HUES6 (cell line): Measurements from ENCODE around the gene SLC16A5.
A peak's percentile ranks its signal among the peaks of the same experiment; 100 is the strongest.
"Not testable (repeated sequence)": the region's sequence is repeated elsewhere in the genome, so short reads cannot be mapped to it uniquely, and the experiment has no call there.

Experiments used
- H3K27ac ChIP-seq: 2 replicates; pipeline ENCODE4 v1.7.0; 2013; ENCODE audit warnings: low read depth, mild to moderate bottlenecking, low read length, inconsistent platforms
- H3K27me3 ChIP-seq: 2 replicates; pipeline ENCODE4 v1.6.1; 2013; ENCODE audit warnings: low read length; ENCODE audit not compliant: control insufficient read depth, insufficient read depth
- H3K36me3 ChIP-seq: 2 replicates; pipeline ENCODE4 v1.6.1; 2013; ENCODE audit warnings: low read length; ENCODE audit not compliant: control insufficient read depth, insufficient read depth
- H3K4me1 ChIP-seq: 2 replicates; pipeline ENCODE4 v1.6.1; 2013; ENCODE audit warnings: low read length; ENCODE audit not compliant: control insufficient read depth, insufficient read depth
- H3K4me3 ChIP-seq: 2 replicates; pipeline ENCODE4 v1.5.1; 2013; ENCODE audit warnings: low read depth, low read length
- H3K9ac ChIP-seq: one replicate; pipeline ENCODE4 v1.6.1; 2013; ENCODE audit warnings: mild to moderate bottlenecking, low read length
- H3K9me3 ChIP-seq: 2 replicates; pipeline ENCODE4 v1.6.1; 2013; ENCODE audit warnings: low read depth, low read length; ENCODE audit not compliant: control insufficient read depth, insufficient read depth

Gene SLC16A5

GRCh38 chr17:75129576-75129975 is 41.8 kb downstream of the SLC16A5 start:
- Histone ChIP-seq H3K4me3 (no peak overlapping the region), H3K27ac (no peak overlapping the region), H3K27me3 (no peaks in the 10 kb centered on the region), H3K36me3 (peaks cover 18% of the 10 kb centered on the region), H3K9ac (no peak overlapping the region), H3K4me1 (peaks cover 5% of the 10 kb centered on the region), H3K9me3 (no peaks in the 10 kb centered on the region)

GRCh38 chr17:75130059-75130631 is 42.4 kb downstream of the SLC16A5 start:
- Histone ChIP-seq H3K9ac (peak overlapping the region; percentile 94), H3K4me1 (peaks cover 5% of the 10 kb centered on the region)

DNA sequence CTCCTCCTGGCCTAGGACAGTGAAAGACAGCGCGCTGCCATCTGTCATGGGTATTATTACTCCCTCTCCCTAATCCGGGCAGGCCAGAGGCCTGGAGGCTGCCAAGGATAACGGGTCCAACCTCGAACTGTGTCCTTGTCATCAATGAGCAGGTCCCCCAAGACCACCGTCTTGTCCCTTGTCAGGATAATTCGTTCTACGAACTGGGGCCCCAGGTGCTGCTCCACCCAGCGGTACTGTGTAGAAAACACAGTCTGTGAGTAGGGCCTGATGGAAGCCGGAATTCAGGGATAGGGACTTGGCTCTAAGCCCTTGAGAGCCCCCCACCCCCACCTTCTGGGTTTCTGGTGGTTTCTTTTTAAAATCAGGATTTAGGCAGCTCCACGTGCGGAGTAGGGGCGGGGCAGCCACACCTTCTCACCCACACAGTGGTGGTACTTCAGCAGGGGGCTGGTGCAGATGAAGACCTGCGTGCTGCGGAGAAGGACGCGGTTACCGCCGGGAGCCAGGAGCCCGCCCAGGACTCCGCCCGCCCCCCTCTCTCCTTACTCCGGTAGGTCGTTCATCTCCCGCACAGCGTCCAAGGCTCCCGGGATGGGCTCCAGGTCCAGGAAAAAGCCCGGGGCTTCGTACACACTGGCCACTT is 43.0 kb downstream of the SLC16A5 start:
- peak overlapping the region; percentile 98 for H3K27ac ChIP-seq
- H3K36me3 ChIP-seq, result peaks cover 27% of the 10 kb centered on the region
- peak overlapping the region; percentile 94 for H3K9ac ChIP-seq
- H3K4me1 ChIP-seq, result peaks cover 5% of the 10 kb centered on the region
- no peaks in the 10 kb centered on the region for H3K9me3 ChIP-seq
- H3K27me3 ChIP-seq, result no peaks in the 10 kb centered on the region
- peak overlapping the region; percentile 88 for H3K4me3 ChIP-seq

More at GRCh38 chr17:75130059-75130631, 42.4 kb downstream of the SLC16A5 start:
- H3K27me3 ChIP-seq, result no peaks in the 10 kb centered on the region
- H3K36me3 ChIP-seq, result peaks cover 21% of the 10 kb centered on the region
- no peak overlapping the region for H3K27ac ChIP-seq
- no peaks in the 10 kb centered on the region for H3K9me3 ChIP-seq
- peak overlapping the region; percentile 88 for H3K4me3 ChIP-seq

DNA sequence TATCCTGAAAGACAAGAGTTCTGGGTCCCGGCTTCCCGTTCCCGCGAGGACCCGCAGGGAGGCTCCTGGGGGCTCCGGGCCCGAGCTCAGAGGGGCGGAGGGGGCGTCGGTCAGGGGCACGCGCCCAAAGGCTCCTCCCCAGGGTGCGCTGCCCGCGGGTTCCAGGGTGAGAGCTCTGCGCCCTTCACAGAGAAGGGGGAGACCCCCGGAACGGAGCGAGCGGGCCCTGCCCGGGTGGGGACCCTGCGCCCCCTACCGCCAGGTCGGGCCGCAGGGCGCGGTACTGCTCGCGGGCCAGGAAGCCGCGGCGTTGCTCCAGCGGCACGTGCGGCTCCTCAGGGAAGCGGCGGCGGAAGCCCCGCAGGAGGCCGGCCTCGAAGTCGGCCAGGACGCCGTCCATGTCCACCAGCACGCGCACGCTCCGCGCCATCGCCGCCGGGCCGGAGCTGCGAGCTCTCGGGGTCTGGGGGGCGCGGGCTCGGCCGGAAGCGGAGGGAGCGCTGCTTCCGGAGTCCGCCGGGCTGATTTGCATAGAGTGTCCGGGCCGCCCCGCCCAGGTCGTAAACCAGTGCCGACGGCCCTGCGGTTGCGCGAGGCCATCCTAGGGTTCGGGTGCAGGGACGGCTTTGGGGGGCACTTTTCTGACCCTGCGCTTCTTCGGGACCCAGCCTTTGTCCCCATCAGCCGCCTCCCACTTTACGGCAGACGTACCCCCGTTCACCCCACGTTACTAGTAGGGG is 43.7 kb downstream of the SLC16A5 start, which contains the start of gene NT5C:
TSS of gene NT5C (minus strand) at position 465 of the 740 bp plus-strand sequence. CDS start at position 430, 35 bp downstream.
- no peaks in the 10 kb centered on the region for H3K9me3 ChIP-seq
- H3K36me3 ChIP-seq, result peaks cover 34% of the 10 kb centered on the region
- H3K27ac ChIP-seq, result peak within 1 kb of the TSS; percentile 98
- H3K4me3 ChIP-seq, result peak within 1 kb of the TSS; percentile 88
- H3K9ac ChIP-seq, result peak within 1 kb of the TSS; percentile 94
- peaks cover 5% of the 10 kb centered on the region for H3K4me1 ChIP-seq
- H3K27me3 ChIP-seq, result no peaks in the 10 kb centered on the region

DNA sequence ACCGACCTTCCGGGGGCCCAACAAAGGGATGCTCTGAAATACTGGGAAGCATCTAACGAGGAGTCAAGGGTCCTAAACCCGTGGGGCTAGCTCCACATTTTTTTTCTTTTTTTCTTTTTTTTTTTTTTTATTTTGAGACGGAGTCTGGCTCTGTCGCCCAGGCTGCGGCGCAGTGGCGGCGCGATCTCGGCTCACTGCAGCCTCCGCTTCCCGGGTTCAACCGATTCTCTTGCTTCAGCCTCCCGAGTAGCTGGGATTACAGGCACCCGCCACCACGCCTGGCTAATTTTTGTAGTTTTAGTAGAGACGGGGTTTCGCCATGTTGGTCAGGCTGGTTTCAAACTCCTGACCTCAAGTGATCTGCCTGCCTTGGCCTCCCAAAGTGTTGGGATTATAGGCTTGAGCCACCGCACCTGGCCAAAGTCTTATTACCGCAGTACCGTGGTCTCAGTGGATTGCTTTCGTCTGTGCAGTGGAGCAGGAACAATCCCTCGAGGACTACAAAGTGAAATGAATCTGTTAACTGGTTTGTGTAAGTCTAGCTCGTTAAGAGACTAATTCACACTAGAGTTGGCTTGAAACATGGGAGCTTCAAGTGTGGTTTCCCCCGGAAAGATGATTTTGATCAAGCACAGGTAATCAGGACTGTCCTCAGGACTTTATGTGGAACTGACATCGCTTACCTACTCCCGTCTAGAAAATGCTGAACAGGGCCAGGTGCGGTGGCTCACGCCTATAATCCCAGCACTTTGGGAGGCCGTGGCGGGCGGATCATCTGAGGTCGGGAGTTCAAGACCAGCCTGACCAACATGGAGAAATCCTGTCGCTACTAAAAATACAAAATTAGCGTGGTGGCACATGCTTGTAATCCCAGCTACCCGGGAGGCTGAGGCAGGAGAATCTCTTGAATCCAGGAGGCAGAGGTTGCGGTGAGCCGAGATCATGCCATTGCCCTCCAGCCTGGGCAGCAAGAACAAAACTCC is 44.6 kb downstream of the SLC16A5 start:
- Histone ChIP-seq H3K27ac (peak overlapping the region; percentile 98; the same call in 1 of the 2 replicates), H3K9ac (peak overlapping the region; percentile 94), H3K36me3 (peaks cover 40% of the 10 kb centered on the region), H3K4me3 (peak overlapping the region; percentile 88)
- not testable (repeated sequence) for H3K9me3 ChIP-seq, H3K27me3 ChIP-seq, H3K4me1 ChIP-seq

GRCh38 chr17:75133001-75133400 is 45.2 kb downstream of the SLC16A5 start:
- peaks cover 5% of the 10 kb centered on the region for H3K4me1 ChIP-seq
- H3K4me3 ChIP-seq, result no peak overlapping the region
- H3K9me3 ChIP-seq, result no peaks in the 10 kb centered on the region
- H3K36me3 ChIP-seq, result peaks cover 44% of the 10 kb centered on the region
- no peak overlapping the region for H3K9ac ChIP-seq
- H3K27me3 ChIP-seq, result no peaks in the 10 kb centered on the region
- no peak overlapping the region for H3K27ac ChIP-seq

- peaks cover 48% of the 10 kb centered on the region for H3K36me3 ChIP-seq
- not testable (repeated sequence) for H3K4me1 ChIP-seq, H3K4me3 ChIP-seq, H3K9ac ChIP-seq, H3K27me3 ChIP-seq, H3K9me3 ChIP-seq, H3K27ac ChIP-seq
Measured at GRCh38 chr17:75133607-75134347, 46.0 kb downstream of the SLC16A5 start.

- Histone ChIP-seq H3K9ac (no peak overlapping the region), H3K9me3 (no peaks in the 10 kb centered on the region), H3K27ac (no peak overlapping the region), H3K27me3 (no peaks in the 10 kb centered on the region), H3K4me1 (peaks cover 2% of the 10 kb centered on the region), H3K36me3 (peaks cover 52% of the 10 kb centered on the region), H3K4me3 (no peak overlapping the region)
Measured at GRCh38 chr17:75135452-75135851, 47.7 kb downstream of the SLC16A5 start.

DNA sequence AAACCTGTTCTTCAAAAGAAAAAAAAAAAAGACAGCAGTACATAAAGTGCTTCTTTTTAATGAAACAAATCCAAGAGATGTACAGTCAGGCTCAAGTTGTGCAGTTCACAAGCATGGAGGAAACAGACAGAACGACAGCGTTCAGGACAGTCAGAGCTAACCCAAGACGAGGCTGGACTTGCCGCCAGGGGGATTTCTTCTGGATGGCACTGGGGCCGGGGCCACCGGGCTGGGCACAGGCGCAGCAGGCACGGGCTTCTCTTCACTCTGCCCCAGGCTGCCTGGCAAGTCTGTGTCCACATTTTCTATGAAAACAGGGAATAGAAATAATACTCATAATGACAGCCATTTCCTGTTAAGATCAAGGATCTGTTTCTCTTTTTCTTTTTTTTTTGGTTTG is 48.2 kb downstream of the SLC16A5 start:
- Histone ChIP-seq H3K9me3 (no peaks in the 10 kb centered on the region), H3K4me1 (no peaks in the 10 kb centered on the region), H3K4me3 (no peak overlapping the region), H3K27ac (no peak overlapping the region), H3K9ac (no peak overlapping the region), H3K36me3 (peaks cover 57% of the 10 kb centered on the region), H3K27me3 (no peaks in the 10 kb centered on the region)

DNA sequence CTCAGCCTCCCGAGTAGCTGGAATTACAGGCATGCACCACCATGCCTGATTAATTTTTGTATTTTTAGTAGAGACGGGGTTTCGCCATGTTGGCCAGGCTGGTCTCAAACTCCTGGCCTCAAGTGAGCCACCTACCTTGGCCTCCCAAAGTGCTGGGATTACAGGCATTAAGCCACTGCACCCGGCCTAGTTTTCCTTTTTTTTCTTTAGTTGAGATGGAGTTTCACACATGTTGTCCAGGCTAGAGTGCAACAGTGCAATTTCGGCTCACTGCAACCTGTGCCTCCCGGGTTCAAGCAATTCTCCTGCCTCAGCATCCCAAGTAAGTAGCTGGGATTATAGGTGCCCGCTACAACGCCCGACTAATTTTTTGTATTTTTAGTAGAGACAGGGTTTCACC is 50.0 kb downstream of the SLC16A5 start:
- not testable (repeated sequence) for H3K9me3 ChIP-seq, H3K4me3 ChIP-seq, H3K27me3 ChIP-seq, H3K27ac ChIP-seq, H3K9ac ChIP-seq, H3K4me1 ChIP-seq
- H3K36me3 ChIP-seq, result peaks cover 73% of the 10 kb centered on the region
